Lower leg skin (tissue), 4 donors: ENCODE data around the gene SHTN1. TPM values are rescaled to one million over a fixed set of nuclear protein-coding genes. Genes with fewer than 3 reads are reported as not detected.

Experiments
- DNase-seq, 2 donors: peaks; one replicate each; pipeline ENCODE4 v3.0.0-alpha.2; 2019; ENCODE audit warnings: low spot score in 2 of 2
- H3K4me3 ChIP-seq: fragments of 200-600 bp; sonication (generic); 2 replicates; pipeline ENCODE4 v1.5.1; 2017; ENCODE audit warnings: mild to moderate bottlenecking, low read depth; ENCODE audit not compliant: poor library complexity, severe bottlenecking
- POLR2A ChIP-seq, 2 donors: fragments of 450-650 bp; IDR thresholded peaks; one replicate each; pipeline ENCODE4 v1.6.1; 2016 to 2017; ENCODE audit warnings: antibody characterized with exemption in 2 of 2, mild to moderate bottlenecking in 1 of 2, moderate library complexity in 1 of 2
- WGBS, 2 donors: methylation state at CpG; one replicate each; pipeline ENCODE4 v1.1.5; 2018; 5-methylcytosine and 5-hydroxymethylcytosine counted together
- intact Hi-C: fragments of 100-400 bp; cut with DNase I; formaldehyde crosslinking; loops from one replicate; pipeline ENCODE4 v1.15.0; 2023; ENCODE audit warnings: low total_unique reads
- total RNA-seq, 4 donors: library from RNA; depleted of rRNA; stranded (reverse); fragments of >200 nt; gene quantifications; one replicate each; pipeline ENCODE4 v1.1.0, GENCODE V29; 2016
- TF ChIP-seq, protein P1 (sequence below), 3 donors: fragments of 450-650 bp; IDR thresholded peaks; one replicate each; pipeline ENCODE4 v1.5.1; 2016; ENCODE audit warnings: antibody characterized with exemption in 3 of 3, mild to moderate bottlenecking in 3 of 3, moderate library complexity in 2 of 3

SHTN1 gene
- total RNA-seq, 4 donors from 2014 or later, result 13.7 to 23.1 (median 16.8) TPM

GRCh38 chr10:116926426-116926825 lies 78.6 kb downstream of the SHTN1 start:
- no peak for DNase-seq
- intact Hi-C loops, result no loop called here
- H3K4me3 ChIP-seq, result no peak overlapping the region
- WGBS, 2 donors, result 92 to 93% methylated on average over 3 of the region's 3 CpGs
- TF ChIP-seq POLR2A (IDR thresholded peaks at IDR 0.05), result no peak
- TF ChIP-seq, protein P1, sequence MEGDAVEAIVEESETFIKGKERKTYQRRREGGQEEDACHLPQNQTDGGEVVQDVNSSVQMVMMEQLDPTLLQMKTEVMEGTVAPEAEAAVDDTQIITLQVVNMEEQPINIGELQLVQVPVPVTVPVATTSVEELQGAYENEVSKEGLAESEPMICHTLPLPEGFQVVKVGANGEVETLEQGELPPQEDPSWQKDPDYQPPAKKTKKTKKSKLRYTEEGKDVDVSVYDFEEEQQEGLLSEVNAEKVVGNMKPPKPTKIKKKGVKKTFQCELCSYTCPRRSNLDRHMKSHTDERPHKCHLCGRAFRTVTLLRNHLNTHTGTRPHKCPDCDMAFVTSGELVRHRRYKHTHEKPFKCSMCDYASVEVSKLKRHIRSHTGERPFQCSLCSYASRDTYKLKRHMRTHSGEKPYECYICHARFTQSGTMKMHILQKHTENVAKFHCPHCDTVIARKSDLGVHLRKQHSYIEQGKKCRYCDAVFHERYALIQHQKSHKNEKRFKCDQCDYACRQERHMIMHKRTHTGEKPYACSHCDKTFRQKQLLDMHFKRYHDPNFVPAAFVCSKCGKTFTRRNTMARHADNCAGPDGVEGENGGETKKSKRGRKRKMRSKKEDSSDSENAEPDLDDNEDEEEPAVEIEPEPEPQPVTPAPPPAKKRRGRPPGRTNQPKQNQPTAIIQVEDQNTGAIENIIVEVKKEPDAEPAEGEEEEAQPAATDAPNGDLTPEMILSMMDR (IDR thresholded peaks at IDR 0.05), result no peak

GRCh38 chr10:116925056-116925455 lies 79.9 kb downstream of the SHTN1 start:
- no peak overlapping the region for H3K4me3 ChIP-seq
- intact Hi-C loops, result no loop called here
- 91 to 95% methylated on average over 3 of the region's 3 CpGs for WGBS, 2 donors
- TF ChIP-seq, protein P1 (IDR thresholded peaks at IDR 0.05), result no peak
- no peak for TF ChIP-seq POLR2A (IDR thresholded peaks at IDR 0.05)
- no peak for DNase-seq

- no peak for DNase-seq
- 48 to 50% methylated on average over 2 of the region's 2 CpGs for WGBS, 2 donors
- H3K4me3 ChIP-seq, result no peak overlapping the region
- intact Hi-C loops, result no loop called here
- TF ChIP-seq POLR2A (IDR thresholded peaks at IDR 0.05), result no peak
- TF ChIP-seq, protein P1 (IDR thresholded peaks at IDR 0.05), result no peak
Measured at GRCh38 chr10:116919706-116920105, 85.3 kb downstream of the SHTN1 start.

DNA sequence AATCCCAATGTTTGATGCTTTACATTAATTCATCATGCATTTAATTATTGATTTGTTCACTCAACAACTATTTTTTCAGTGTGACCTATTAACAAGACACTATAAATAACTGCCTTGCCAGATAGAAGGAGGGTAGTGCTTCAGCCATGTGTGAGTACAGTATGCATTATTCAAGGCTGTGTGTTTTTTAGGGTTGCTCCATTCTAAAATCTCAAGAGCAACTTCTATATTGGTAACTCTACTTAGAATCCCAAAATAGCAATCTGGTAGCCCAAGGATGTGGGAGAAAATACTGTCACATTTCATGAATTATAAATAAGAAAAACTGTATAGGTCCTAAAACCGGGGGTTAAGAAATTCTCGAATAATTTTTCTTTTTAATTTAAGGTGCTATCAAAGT lies 85.8 kb downstream of the SHTN1 start:
- intact Hi-C loops, result no loop called here
- WGBS, 2 donors, result 90 to 95% methylated on average over 2 of the region's 2 CpGs
- DNase-seq, result no peak
- TF ChIP-seq, protein P1 (IDR thresholded peaks at IDR 0.05), result no peak
- TF ChIP-seq POLR2A (IDR thresholded peaks at IDR 0.05), result no peak
- no peak overlapping the region for H3K4me3 ChIP-seq

DNA sequence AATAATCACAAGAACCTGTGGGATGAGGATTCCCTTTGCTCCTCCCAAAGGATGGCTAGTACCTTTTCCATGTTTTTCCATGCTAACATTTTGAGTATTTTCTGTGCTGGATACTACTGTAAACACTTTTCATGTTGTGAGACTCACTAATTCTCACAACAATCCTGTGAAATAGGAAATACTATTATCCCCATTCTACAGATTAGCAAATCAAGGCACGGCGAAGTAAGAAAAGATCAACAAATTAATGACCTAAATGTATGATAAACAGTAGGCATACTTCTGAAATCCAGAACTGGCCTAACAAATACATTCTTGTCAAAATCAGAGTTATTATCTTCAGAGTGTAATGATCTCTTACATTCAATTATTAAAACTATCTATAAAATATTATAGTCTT lies 86.4 kb downstream of the SHTN1 start:
- DNase-seq, result no peak
- intact Hi-C loops, result no loop called here
- 94 to 97% methylated on average over 2 of the region's 2 CpGs for WGBS, 2 donors
- no peak overlapping the region for H3K4me3 ChIP-seq
- no peak for TF ChIP-seq POLR2A (IDR thresholded peaks at IDR 0.05)
- TF ChIP-seq, protein P1 (IDR thresholded peaks at IDR 0.05), result no peak

DNA sequence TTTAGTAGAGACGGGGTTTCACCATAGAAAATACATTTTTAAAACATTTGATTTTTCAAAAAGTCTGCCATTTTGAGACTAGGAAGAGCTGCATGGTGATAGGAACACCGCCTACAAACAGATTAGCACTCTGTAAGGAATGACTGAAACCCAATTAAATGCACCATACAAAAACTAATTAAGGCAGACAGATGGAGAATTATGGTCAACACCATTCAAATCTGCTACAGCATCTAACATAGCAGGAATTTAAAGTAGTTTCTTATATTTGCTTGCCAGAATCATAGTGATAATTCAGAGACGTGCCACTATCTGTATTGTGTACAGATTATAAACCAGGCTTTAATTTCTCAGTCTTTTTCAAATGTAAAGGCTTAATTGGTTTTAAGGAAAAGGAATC lies 87.5 kb downstream of the SHTN1 start:
- 94 to 99% methylated on average over 3 of the region's 3 CpGs for WGBS, 2 donors
- H3K4me3 ChIP-seq, result no peak overlapping the region
- no peak for DNase-seq
- intact Hi-C loops, result no loop called here
- TF ChIP-seq, protein P1 (IDR thresholded peaks at IDR 0.05), result no peak
- TF ChIP-seq POLR2A (IDR thresholded peaks at IDR 0.05), result no peak
